Measurements from ENCODE around the gene PZP. TPM values are rescaled to one million over a fixed set of nuclear protein-coding genes. Genes with fewer than 3 reads are reported as not detected.
A peak's percentile ranks its signal among the peaks of the same experiment; 100 is the strongest.
"Not testable (repeated sequence)": the region's sequence is repeated elsewhere in the genome, so short reads cannot be mapped to it uniquely, and the experiment has no call there.

The PZP gene
- total RNA-seq, 2 donors from 2014 or later = not detected

GRCh38 chr12:9148926-9149325, 59.3 kb downstream of the PZP start:
- no peak for ATAC-seq (replicated peaks)
- Mint-ChIP-seq H3K4me3 (no peak overlapping the region), H3K27ac (no peak overlapping the region), H3K4me1 (peaks cover 6% of the 10 kb centered on the region), H3K9me3 (peaks cover 24% of the 10 kb centered on the region), H3K27me3 (no peaks in the 10 kb centered on the region), H3K36me3 (ENCODE audit: low read depth) (peaks cover 13% of the 10 kb centered on the region)

- H3K27me3 Mint-ChIP-seq = no peaks in the 10 kb centered on the region
- H3K9me3 Mint-ChIP-seq = peaks cover 30% of the 10 kb centered on the region
- no peak overlapping the region for H3K27ac Mint-ChIP-seq
- H3K4me3 Mint-ChIP-seq = peak overlapping the region; percentile 18
- peaks cover 13% of the 10 kb centered on the region for H3K36me3 Mint-ChIP-seq (ENCODE audit: low read depth)
- peaks cover 10% of the 10 kb centered on the region for H3K4me1 Mint-ChIP-seq
- ATAC-seq (replicated peaks) = no peak
Measured at GRCh38 chr12:9147461-9147860, 60.7 kb downstream of the PZP start.

GRCh38 chr12:9144730-9145106, 63.5 kb downstream of the PZP start:
- H3K9me3 Mint-ChIP-seq = peaks cover 30% of the 10 kb centered on the region

GRCh38 chr12:9143929-9144729, 64.1 kb downstream of the PZP start:
- Mint-ChIP-seq H3K4me3 (no peak overlapping the region), H3K27ac (no peak overlapping the region), H3K9me3 (peaks cover 30% of the 10 kb centered on the region), H3K27me3 (no peaks in the 10 kb centered on the region), H3K36me3 (ENCODE audit: low read depth) (peaks cover 13% of the 10 kb centered on the region), H3K4me1 (peaks cover 10% of the 10 kb centered on the region)
- ATAC-seq (replicated peaks) = no peak

More at GRCh38 chr12:9144730-9145106, 63.5 kb downstream of the PZP start:
- H3K36me3 Mint-ChIP-seq (ENCODE audit: low read depth) = peaks cover 13% of the 10 kb centered on the region
- no peak for ATAC-seq (replicated peaks)
- H3K4me3 Mint-ChIP-seq = no peak overlapping the region
- no peaks in the 10 kb centered on the region for H3K27me3 Mint-ChIP-seq
- H3K4me1 Mint-ChIP-seq = peaks cover 10% of the 10 kb centered on the region
- H3K27ac Mint-ChIP-seq = no peak overlapping the region

GRCh38 chr12:9143137-9143536, 65.1 kb downstream of the PZP start:
- H3K9me3 Mint-ChIP-seq = peaks cover 30% of the 10 kb centered on the region
- peaks cover 10% of the 10 kb centered on the region for H3K4me1 Mint-ChIP-seq
- no peak overlapping the region for H3K27ac Mint-ChIP-seq
- no peaks in the 10 kb centered on the region for H3K27me3 Mint-ChIP-seq
- H3K4me3 Mint-ChIP-seq = no peak overlapping the region
- no peak for ATAC-seq (replicated peaks)
- H3K36me3 Mint-ChIP-seq (ENCODE audit: low read depth) = peaks cover 13% of the 10 kb centered on the region

GRCh38 chr12:9139588-9140290, 68.5 kb downstream of the PZP start:
- H3K4me3 Mint-ChIP-seq; H3K27me3 Mint-ChIP-seq; ATAC-seq (replicated peaks); H3K36me3 Mint-ChIP-seq (ENCODE audit: low read depth); H3K4me1 Mint-ChIP-seq: not testable (repeated sequence)
- Mint-ChIP-seq H3K27ac (peak overlapping the region; percentile 32), H3K9me3 (peaks cover 15% of the 10 kb centered on the region)

- no peak overlapping the region for H3K4me3 Mint-ChIP-seq
- ATAC-seq (replicated peaks) = no peak
- no peaks in the 10 kb centered on the region for H3K9me3 Mint-ChIP-seq
- H3K27me3 Mint-ChIP-seq = no peaks in the 10 kb centered on the region
- H3K27ac Mint-ChIP-seq = no peak overlapping the region
- peaks cover 3% of the 10 kb centered on the region for H3K4me1 Mint-ChIP-seq
- H3K36me3 Mint-ChIP-seq (ENCODE audit: low read depth) = no peaks in the 10 kb centered on the region
Measured at GRCh38 chr12:9135903-9136310, 72.3 kb downstream of the PZP start.

- ATAC-seq (replicated peaks) = no peak
- H3K4me1 Mint-ChIP-seq = peaks cover 3% of the 10 kb centered on the region
Measured at GRCh38 chr12:9134981-9135628, 73.1 kb downstream of the PZP start.

GRCh38 chr12:9133216-9133916, 74.8 kb downstream of the PZP start:
- ATAC-seq (replicated peaks) = no peak

More at GRCh38 chr12:9134981-9135628, 73.1 kb downstream of the PZP start:
- Mint-ChIP-seq H3K27me3 (no peaks in the 10 kb centered on the region), H3K9me3 (no peaks in the 10 kb centered on the region), H3K36me3 (ENCODE audit: low read depth) (no peaks in the 10 kb centered on the region), H3K4me3 (no peak overlapping the region), H3K27ac (no peak overlapping the region)

GRCh38 chr12:9132008-9132535, 76.1 kb downstream of the PZP start:
- peak; percentile 35 for ATAC-seq (replicated peaks)
- H3K4me1 Mint-ChIP-seq = peaks cover 3% of the 10 kb centered on the region
- H3K9me3 Mint-ChIP-seq = no peaks in the 10 kb centered on the region
- H3K27me3 Mint-ChIP-seq = no peaks in the 10 kb centered on the region
- H3K4me3 Mint-ChIP-seq = no peak overlapping the region
- H3K27ac Mint-ChIP-seq = no peak overlapping the region
- H3K36me3 Mint-ChIP-seq (ENCODE audit: low read depth) = no peaks in the 10 kb centered on the region

More at GRCh38 chr12:9133216-9133916, 74.8 kb downstream of the PZP start:
- H3K9me3 Mint-ChIP-seq = no peaks in the 10 kb centered on the region
- peaks cover 3% of the 10 kb centered on the region for H3K4me1 Mint-ChIP-seq
- no peaks in the 10 kb centered on the region for H3K27me3 Mint-ChIP-seq
- no peaks in the 10 kb centered on the region for H3K36me3 Mint-ChIP-seq (ENCODE audit: low read depth)
- H3K4me3 Mint-ChIP-seq = no peak overlapping the region
- no peak overlapping the region for H3K27ac Mint-ChIP-seq

GRCh38 chr12:9130244-9130643, 78.0 kb downstream of the PZP start:
- H3K27ac Mint-ChIP-seq = no peak overlapping the region
- H3K27me3 Mint-ChIP-seq = no peaks in the 10 kb centered on the region
- H3K9me3 Mint-ChIP-seq = no peaks in the 10 kb centered on the region
- peaks cover 3% of the 10 kb centered on the region for H3K4me1 Mint-ChIP-seq
- H3K36me3 Mint-ChIP-seq (ENCODE audit: low read depth) = no peaks in the 10 kb centered on the region
- H3K4me3 Mint-ChIP-seq = no peak overlapping the region
- no peak for ATAC-seq (replicated peaks)

- Mint-ChIP-seq H3K4me1 (peaks cover 3% of the 10 kb centered on the region), H3K36me3 (ENCODE audit: low read depth) (no peaks in the 10 kb centered on the region), H3K27me3 (no peaks in the 10 kb centered on the region), H3K27ac (no peak overlapping the region), H3K9me3 (no peaks in the 10 kb centered on the region), H3K4me3 (no peak overlapping the region)
- no peak for ATAC-seq (replicated peaks)
Measured at GRCh38 chr12:9127936-9128663, 80.1 kb downstream of the PZP start.

GRCh38 chr12:9127484-9127883, 80.7 kb downstream of the PZP start:
- ATAC-seq (replicated peaks) = no peak
- Mint-ChIP-seq H3K4me3 (no peak overlapping the region), H3K27me3 (no peaks in the 10 kb centered on the region), H3K27ac (no peak overlapping the region), H3K4me1 (peaks cover 3% of the 10 kb centered on the region), H3K9me3 (no peaks in the 10 kb centered on the region), H3K36me3 (ENCODE audit: low read depth) (no peaks in the 10 kb centered on the region)
